DOHH2 (cell line): ENCODE results near the gene KRT15.

ENCODE experiments used
- H3F3A ChIP-seq: fragments of 200-600 bp; sonication (generic), shearing (Covaris generic); 2 replicates; pipeline ENCODE4 v1.6.0; 2016; ENCODE audit warnings: antibody characterized with exemption, mild to moderate bottlenecking; ENCODE audit not compliant: control insufficient read depth, insufficient read depth
- H3K27ac ChIP-seq: fragments of 200-600 bp; sonication (generic); 2 replicates; pipeline ENCODE4 v1.5.1; 2014; ENCODE audit warnings: low read depth, mild to moderate bottlenecking, low read length, moderate library complexity
- H3K27me3 ChIP-seq: fragments of 200-600 bp; sonication (generic); 2 replicates; pipeline ENCODE4 v1.6.1; 2014; ENCODE audit warnings: mild to moderate bottlenecking, low read length, mixed read lengths; ENCODE audit not compliant: control insufficient read depth
- H3K36me3 ChIP-seq: fragments of 200-600 bp; sonication (generic); 2 replicates; pipeline ENCODE4 v1.6.1; 2014; ENCODE audit warnings: mild to moderate bottlenecking, low read length, moderate library complexity, mixed read lengths; ENCODE audit not compliant: control insufficient read depth
- H3K4me1 ChIP-seq: fragments of 200-600 bp; sonication (generic); 2 replicates; pipeline ENCODE4 v1.6.1; 2014; ENCODE audit warnings: mild to moderate bottlenecking, low read length, mixed read lengths; ENCODE audit not compliant: control insufficient read depth
- H3K4me2 ChIP-seq: fragments of 200-600 bp; sonication (generic); 2 replicates; pipeline ENCODE4 v1.6.0; 2014; ENCODE audit warnings: mild to moderate bottlenecking, low read length, moderate library complexity
- H3K4me3 ChIP-seq: fragments of 200-600 bp; sonication (generic); 2 replicates; pipeline ENCODE4 v1.5.1; 2014; ENCODE audit warnings: mild to moderate bottlenecking, low read length, mixed read lengths
- H3K79me2 ChIP-seq: fragments of 200-600 bp; sonication (generic); 2 replicates; pipeline ENCODE4 v1.6.1; 2014; ENCODE audit warnings: mild to moderate bottlenecking, low read length, mixed read lengths; ENCODE audit not compliant: control insufficient read depth
- H3K9me2 ChIP-seq: fragments of 200-600 bp; sonication (generic); replicated peaks from 2 replicates; pipeline ENCODE4 v1.6.1; 2014; ENCODE audit warnings: mild to moderate bottlenecking, low read length, mixed read lengths; ENCODE audit not compliant: control insufficient read depth
- H3K9me3 ChIP-seq: fragments of 200-600 bp; sonication (generic); 2 replicates; pipeline ENCODE4 v1.6.1; 2014; ENCODE audit warnings: antibody characterized with exemption, low read length, mixed read lengths; ENCODE audit not compliant: control insufficient read depth, insufficient read depth
- H4K20me1 ChIP-seq: fragments of 200-600 bp; sonication (generic); 2 replicates; pipeline ENCODE4 v1.6.0; 2014; ENCODE audit warnings: low read depth, mild to moderate bottlenecking, antibody characterized with exemption, low read length, moderate library complexity; ENCODE audit not compliant: control insufficient read depth, insufficient read depth
- EZH2phosphoT487 ChIP-seq: fragments of 200-600 bp; sonication (generic); IDR thresholded peaks from 2 replicates; pipeline ENCODE4 v1.6.1; 2017; ENCODE audit warnings: borderline replicate concordance, mild to moderate bottlenecking, antibody characterized with exemption, low read length, moderate library complexity, mixed read lengths
- TF ChIP-seq, protein P1 (sequence below): fragments of 200-600 bp; sonication (generic); IDR thresholded peaks from one replicate; pipeline ENCODE4 v1.5.1; 2014; ENCODE audit warnings: antibody characterized with exemption, mild to moderate bottlenecking, low read depth, low read length; ENCODE audit not compliant: poor library complexity, severe bottlenecking

Gene KRT15

DNA sequence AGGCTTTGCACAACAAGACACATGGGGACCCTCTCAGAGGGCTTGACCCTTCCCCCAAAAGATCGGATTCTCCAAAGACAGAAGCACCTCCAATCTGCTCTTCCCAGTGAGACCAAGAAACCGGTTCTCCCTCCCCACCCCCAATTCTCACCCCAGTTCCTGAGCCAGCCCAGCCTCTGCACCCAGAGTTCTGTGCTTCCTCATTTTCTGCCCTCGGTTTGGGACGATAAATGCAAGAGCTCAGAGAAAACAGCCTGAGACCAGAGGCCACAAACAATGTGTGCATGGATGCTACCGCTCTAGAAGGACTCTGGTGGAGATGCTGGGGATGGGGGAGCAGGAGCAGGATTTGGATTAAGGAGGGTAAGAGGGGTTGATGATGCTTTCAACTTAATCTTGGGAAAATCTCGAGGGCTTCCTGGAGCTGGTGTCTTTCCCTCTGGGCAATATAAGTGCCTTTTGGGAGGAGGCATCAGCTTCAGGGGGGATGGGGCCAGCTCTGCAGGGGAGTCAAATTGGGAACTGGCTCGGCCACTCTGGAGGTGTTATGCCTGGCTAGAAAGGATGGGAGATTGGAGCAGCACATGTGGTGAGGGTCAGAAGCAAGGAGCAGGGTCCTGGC is 6.0 kb downstream of the KRT15 start:
- Histone ChIP-seq H3K79me2 (no peaks in the 10 kb centered on the region), H3K27ac (no peak overlapping the region), H4K20me1 (no peaks in the 10 kb centered on the region), H3K9me3 (no peaks in the 10 kb centered on the region), H3K4me3 (no peak overlapping the region), H3K9me2 (no peaks in the 10 kb centered on the region), H3K4me2 (no peak overlapping the region), H3F3A (no peaks in the 10 kb centered on the region), H3K4me1 (no peaks in the 10 kb centered on the region), H3K27me3 (no peaks in the 10 kb centered on the region), H3K36me3 (no peaks in the 10 kb centered on the region)
- TF ChIP-seq EZH2phosphoT487: no peak
- TF ChIP-seq, protein P1, sequence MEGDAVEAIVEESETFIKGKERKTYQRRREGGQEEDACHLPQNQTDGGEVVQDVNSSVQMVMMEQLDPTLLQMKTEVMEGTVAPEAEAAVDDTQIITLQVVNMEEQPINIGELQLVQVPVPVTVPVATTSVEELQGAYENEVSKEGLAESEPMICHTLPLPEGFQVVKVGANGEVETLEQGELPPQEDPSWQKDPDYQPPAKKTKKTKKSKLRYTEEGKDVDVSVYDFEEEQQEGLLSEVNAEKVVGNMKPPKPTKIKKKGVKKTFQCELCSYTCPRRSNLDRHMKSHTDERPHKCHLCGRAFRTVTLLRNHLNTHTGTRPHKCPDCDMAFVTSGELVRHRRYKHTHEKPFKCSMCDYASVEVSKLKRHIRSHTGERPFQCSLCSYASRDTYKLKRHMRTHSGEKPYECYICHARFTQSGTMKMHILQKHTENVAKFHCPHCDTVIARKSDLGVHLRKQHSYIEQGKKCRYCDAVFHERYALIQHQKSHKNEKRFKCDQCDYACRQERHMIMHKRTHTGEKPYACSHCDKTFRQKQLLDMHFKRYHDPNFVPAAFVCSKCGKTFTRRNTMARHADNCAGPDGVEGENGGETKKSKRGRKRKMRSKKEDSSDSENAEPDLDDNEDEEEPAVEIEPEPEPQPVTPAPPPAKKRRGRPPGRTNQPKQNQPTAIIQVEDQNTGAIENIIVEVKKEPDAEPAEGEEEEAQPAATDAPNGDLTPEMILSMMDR: no peak

DNA sequence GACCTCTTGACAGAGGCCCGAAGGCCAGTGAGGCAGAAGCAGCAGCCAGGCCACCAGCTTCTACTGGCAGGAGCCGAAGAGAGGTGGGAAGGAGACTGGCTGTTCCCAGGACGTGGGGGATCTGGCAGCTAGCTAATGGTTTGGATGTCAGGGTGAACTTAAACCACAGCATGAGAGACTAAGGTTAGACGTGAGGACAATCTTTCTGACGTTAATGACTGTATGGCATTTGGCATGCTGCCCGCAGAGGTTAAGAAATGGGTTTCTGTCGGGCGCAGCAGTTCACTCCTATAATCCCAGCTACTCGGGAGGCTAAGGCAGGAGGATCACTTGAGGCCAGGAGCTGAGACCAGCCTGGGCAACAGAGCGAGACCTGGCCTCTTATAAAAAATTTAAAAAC is 7.0 kb downstream of the KRT15 start:
- Histone ChIP-seq H3K4me1 (no peaks in the 10 kb centered on the region), H3K27me3 (no peaks in the 10 kb centered on the region), H4K20me1 (no peaks in the 10 kb centered on the region), H3K79me2 (no peaks in the 10 kb centered on the region), H3K9me2 (no peaks in the 10 kb centered on the region), H3K4me2 (no peak overlapping the region), H3K9me3 (no peaks in the 10 kb centered on the region), H3K27ac (no peak overlapping the region), H3K36me3 (no peaks in the 10 kb centered on the region), H3F3A (no peaks in the 10 kb centered on the region), H3K4me3 (no peak overlapping the region)
- TF ChIP-seq EZH2phosphoT487: no peak
- TF ChIP-seq, protein P1: no peak

DNA sequence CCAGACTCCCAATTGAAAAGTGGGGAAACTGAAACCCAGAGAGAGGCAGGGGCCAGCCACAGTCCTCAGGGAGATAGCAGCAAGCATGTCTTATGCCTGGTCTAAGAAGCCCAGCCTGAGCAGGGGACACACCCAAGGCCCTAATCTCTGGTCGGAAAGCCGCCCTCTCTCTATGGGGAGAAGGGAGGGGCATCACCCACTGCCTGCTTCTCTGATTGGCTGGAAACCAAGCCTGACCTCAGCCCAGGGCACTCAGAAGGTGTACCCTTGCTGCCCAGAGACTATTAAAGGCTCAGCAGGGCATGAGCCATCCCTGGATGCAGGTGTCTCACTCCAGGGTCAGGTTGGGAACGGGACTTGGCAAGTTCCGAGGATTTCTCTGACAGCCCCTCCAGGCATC is 7.6 kb downstream of the KRT15 start:
- TF ChIP-seq EZH2phosphoT487: no peak
- TF ChIP-seq, protein P1: no peak
- Histone ChIP-seq H3K27me3 (no peaks in the 10 kb centered on the region), H3K27ac (no peak overlapping the region), H3K36me3 (no peaks in the 10 kb centered on the region), H3K4me3 (no peak overlapping the region), H3K9me2 (no peaks in the 10 kb centered on the region), H3K4me1 (no peaks in the 10 kb centered on the region), H3K79me2 (no peaks in the 10 kb centered on the region), H4K20me1 (no peaks in the 10 kb centered on the region), H3K9me3 (no peaks in the 10 kb centered on the region), H3F3A (no peaks in the 10 kb centered on the region), H3K4me2 (no peak overlapping the region)
